Spleen (tissue), 7 donors: ENCODE results near the gene NKX2-2.

Experiments used
- CTCF ChIP-seq, 11 experiments: fragments of 200-600 bp in 7 of 11; fragments of 450-650 bp in 4 of 11; sonication (generic) in 4 of 11; IDR thresholded peaks in 8 of 11; conservative IDR thresholded peaks in 3 of 11; 1 replicate in 7 of 11; 2 replicates in 4 of 11; pipeline versions ENCODE4 v1.4.0 to v1.8.0; 2016 to 2021; ENCODE audit warnings: antibody characterized with exemption in 11 of 11, inconsistent platforms in 4 of 11, mild to moderate bottlenecking in 1 of 11
- POLR2A ChIP-seq, 3 donors: fragments of 450-650 bp; IDR thresholded peaks; one replicate each; pipeline ENCODE4 v1.5.1; 2017; ENCODE audit warnings: antibody characterized with exemption in 3 of 3, mild to moderate bottlenecking in 1 of 3
- POLR2AphosphoS5 ChIP-seq, 3 donors: sonication (generic); formaldehyde crosslinking; IDR thresholded peaks; one replicate each; pipeline ENCODE4 v1.5.1; 2017; ENCODE audit warnings: antibody characterized with exemption in 3 of 3
- donor health status: DM: no; HTN: no; CAD: no; lungs with moderate emphysema.
- donor health status: DM: no; HTN: no; CAD: no.
- donor health status: DM: no; HTN: no; CAD: no.

- no peak for TF ChIP-seq POLR2A (IDR thresholded peaks at IDR 0.05)
- TF ChIP-seq CTCF (IDR thresholded peaks at IDR 0.05 in 8 of 11, conservative IDR thresholded peaks at IDR 0.05 in 3 of 11), result no peak
- TF ChIP-seq POLR2AphosphoS5 (IDR thresholded peaks at IDR 0.05), result no peak
Observed at GRCh38 chr20:21515300-21516179, 1.7 kb upstream of the NKX2-2 start.
